Prostate gland (tissue), 2 donors: ENCODE results near the gene OSBPL6. TPM values are rescaled to one million over a fixed set of nuclear protein-coding genes. Genes with fewer than 3 reads are reported as not detected.

ENCODE experiments used
- DNase-seq: peaks from one replicate; pipeline ENCODE4 v3.0.0-alpha.2; 2019; ENCODE audit warnings: low spot score
- H3K27ac ChIP-seq, 2 donors: fragments of 200-600 bp; sonication (generic); 2 replicates each; pipeline ENCODE4 v1.5.1; 2017 to 2019
- H3K27me3 ChIP-seq: fragments of 200-600 bp; sonication (generic); replicated peaks from 2 replicates; pipeline ENCODE4 v1.5.1; 2019; ENCODE audit not compliant: insufficient read depth
- H3K36me3 ChIP-seq, 2 donors: fragments of 200-600 bp; sonication (generic); 1 replicate in 1 of 2; 2 replicates in 1 of 2; pipeline versions ENCODE4 v1.5.1 to v1.8.1; 2017 to 2019
- H3K4me1 ChIP-seq: fragments of 200-600 bp; sonication (generic); replicated peaks from 2 replicates; pipeline ENCODE4 v1.5.1; 2019
- H3K4me3 ChIP-seq, 2 donors: fragments of 200-600 bp; sonication (generic); 2 replicates each; pipeline ENCODE4 v1.5.1; 2017 to 2019
- H3K9me3 ChIP-seq: fragments of 200-600 bp; sonication (generic); 2 replicates; pipeline ENCODE4 v1.5.1; 2017
- CTCF ChIP-seq, 4 experiments: fragments of 200-600 bp in 2 of 4; fragments of 450-650 bp in 2 of 4; sonication (generic) in 2 of 4; IDR thresholded peaks; 1 replicate in 3 of 4; 2 replicates in 1 of 4; pipeline ENCODE4 v1.5.1; 2016 to 2019; ENCODE audit warnings: antibody characterized with exemption in 4 of 4, mild to moderate bottlenecking in 2 of 4, moderate library complexity in 2 of 4
- POLR2A ChIP-seq: fragments of 450-650 bp; IDR thresholded peaks from one replicate; pipeline ENCODE4 v1.6.1; 2016; ENCODE audit warnings: antibody characterized with exemption, mild to moderate bottlenecking
- POLR2AphosphoS5 ChIP-seq: sonication (generic); formaldehyde crosslinking; IDR thresholded peaks from one replicate; pipeline ENCODE4 v1.6.1; 2017; ENCODE audit warnings: antibody characterized with exemption
- WGBS: methylation state at CpG from one replicate; pipeline ENCODE4 v1.1.5; 2018; 5-methylcytosine and 5-hydroxymethylcytosine counted together
- intact Hi-C: fragments of 100-400 bp; cut with DNase I; formaldehyde crosslinking; loops from one replicate; pipeline ENCODE4 v1.14.2; 2022
- total RNA-seq, 2 donors: library from RNA; depleted of rRNA; stranded (reverse); fragments of >200 nt; gene quantifications; one replicate each; pipeline ENCODE4 v1.1.0, GENCODE V29; 2016

OSBPL6 gene
- total RNA-seq, 2 donors from 2014 or later = 2.4 to 10.8 TPM

DNA sequence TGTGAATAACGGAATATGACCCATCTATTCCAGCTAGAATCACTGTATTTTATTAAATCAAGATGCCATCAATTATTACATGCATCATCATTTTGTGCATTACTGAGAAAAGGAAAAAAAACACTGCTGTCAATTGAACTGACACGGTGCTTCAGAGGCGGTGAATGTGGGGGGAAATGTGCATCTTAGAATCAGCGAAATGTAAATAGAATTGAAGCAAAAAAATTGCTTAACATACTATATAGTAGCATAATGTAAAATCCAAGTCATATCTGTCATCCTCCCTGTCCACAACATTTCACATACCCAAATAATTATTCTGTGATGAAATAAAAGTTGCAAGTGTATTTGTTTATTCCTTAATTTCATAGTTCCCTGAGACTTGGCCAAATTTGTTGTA, 172.1 kb downstream of the OSBPL6 start:
- Histone ChIP-seq H3K27me3 (no peaks in the 10 kb centered on the region), H3K27ac (no peak overlapping the region), H3K9me3 (no peaks in the 10 kb centered on the region), H3K4me1 (no peaks in the 10 kb centered on the region), H3K4me3 (no peak overlapping the region), H3K36me3 (no peaks in the 10 kb centered on the region)
- TF ChIP-seq CTCF (IDR thresholded peaks at IDR 0.05) (no peak), POLR2AphosphoS5 (no peak), POLR2A (no peak)
- DNase-seq = no peak
- intact Hi-C loops = no loop called here
- 94% methylated on average over 4 of the region's 4 CpGs for WGBS

GRCh38 chr2:178367344-178367743, 173.0 kb downstream of the OSBPL6 start:
- intact Hi-C loops = no loop called here
- DNase-seq = no peak
- no peaks in the 10 kb centered on the region for H3K27me3 ChIP-seq
- no peaks in the 10 kb centered on the region for H3K36me3 ChIP-seq
- no peak overlapping the region for H3K4me3 ChIP-seq
- TF ChIP-seq POLR2AphosphoS5 = no peak
- no peak for TF ChIP-seq CTCF (IDR thresholded peaks at IDR 0.05)
- TF ChIP-seq POLR2A = no peak
- no peaks in the 10 kb centered on the region for H3K4me1 ChIP-seq
- H3K9me3 ChIP-seq = no peaks in the 10 kb centered on the region
- 93% methylated on average over 1 of the region's 1 CpG for WGBS
- H3K27ac ChIP-seq = no peak overlapping the region

GRCh38 chr2:178374865-178375264, 180.6 kb downstream of the OSBPL6 start:
- Histone ChIP-seq H3K9me3 (no peaks in the 10 kb centered on the region), H3K4me3 (no peak overlapping the region), H3K27ac (no peak overlapping the region), H3K27me3 (no peaks in the 10 kb centered on the region), H3K36me3 (no peaks in the 10 kb centered on the region), H3K4me1 (no peaks in the 10 kb centered on the region)
- TF ChIP-seq CTCF (IDR thresholded peaks at IDR 0.05) (no peak), POLR2A (no peak)
- 33% methylated on average over 1 of the region's 1 CpG for WGBS
- intact Hi-C loops = no loop called here
- DNase-seq = no peak

GRCh38 chr2:178377046-178377445, 182.7 kb downstream of the OSBPL6 start:
- intact Hi-C loops = no loop called here
- no peaks in the 10 kb centered on the region for H3K9me3 ChIP-seq
- H3K27me3 ChIP-seq = no peaks in the 10 kb centered on the region
- no peaks in the 10 kb centered on the region for H3K4me1 ChIP-seq
- no peak overlapping the region for H3K4me3 ChIP-seq
- 98% methylated on average over 3 of the region's 3 CpGs for WGBS
- no peak overlapping the region for H3K27ac ChIP-seq
- no peak for TF ChIP-seq CTCF (IDR thresholded peaks at IDR 0.05)
- no peak for DNase-seq
- no peaks in the 10 kb centered on the region for H3K36me3 ChIP-seq

DNA sequence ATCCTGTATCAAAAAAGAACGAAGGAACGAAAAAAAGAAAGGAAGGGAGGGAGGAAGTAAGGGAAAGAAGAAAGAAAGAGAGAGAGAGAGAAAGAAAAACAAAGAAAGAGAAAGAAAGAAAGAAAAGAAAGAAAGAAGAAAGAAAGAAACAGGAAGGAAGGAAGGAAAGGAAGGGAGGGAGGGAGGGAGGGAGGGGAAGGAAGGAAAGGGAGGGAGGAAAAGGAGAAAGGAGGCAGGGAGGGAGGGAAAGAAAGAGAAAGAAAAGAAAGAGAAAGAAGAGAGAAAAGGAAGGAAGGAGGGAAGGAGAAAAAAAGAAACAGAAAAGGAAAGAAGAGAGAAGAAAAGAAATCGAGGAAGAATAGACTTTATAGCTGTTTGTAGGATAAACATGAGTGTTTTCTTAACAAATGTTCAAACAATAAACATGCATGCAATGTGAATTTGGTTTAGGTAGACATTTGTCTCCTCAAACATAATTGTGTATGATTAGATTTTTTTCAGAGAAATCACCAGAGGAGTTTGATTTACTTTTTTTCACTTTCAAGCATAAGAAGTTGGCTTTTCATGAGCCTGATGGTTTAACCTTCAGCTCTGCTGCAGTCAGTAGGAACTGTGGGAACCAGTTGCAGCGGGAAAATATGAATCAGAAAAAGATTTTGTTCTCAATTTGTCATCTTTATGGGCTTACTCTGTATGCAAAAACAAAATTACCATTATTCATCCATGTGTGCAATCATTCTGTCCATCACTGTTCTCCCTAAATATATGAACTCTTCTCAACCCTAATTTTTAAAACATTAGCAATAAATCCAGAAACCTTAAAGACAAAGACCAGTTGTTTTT, 185.1 kb downstream of the OSBPL6 start:
- Histone ChIP-seq H3K27me3 (no peaks in the 10 kb centered on the region), H3K4me1 (no peaks in the 10 kb centered on the region), H3K9me3 (no peaks in the 10 kb centered on the region), H3K4me3 (no peak overlapping the region), H3K27ac (no peak overlapping the region), H3K36me3 (no peaks in the 10 kb centered on the region)
- DNase-seq = no peak
- TF ChIP-seq POLR2AphosphoS5 (no peak), POLR2A (no peak), CTCF (IDR thresholded peaks at IDR 0.05) (no peak)
- 76% methylated on average over 4 of the region's 4 CpGs for WGBS
- intact Hi-C loops = no loop called here
